Cardiac septum (tissue), 1 donor: ENCODE measurements around the gene MGA. TPM values are rescaled to one million over a fixed set of nuclear protein-coding genes. Genes with fewer than 3 reads are reported as not detected.

Experiments
- DNase-seq: peaks from one replicate; pipeline ENCODE4 v3.0.0-alpha.2; 2020; ENCODE audit warnings: low spot score
- intact Hi-C: fragments of 100-400 bp; cut with DNase I; formaldehyde crosslinking; loops from one replicate; pipeline ENCODE4 v1.14.0; 2022
- total RNA-seq: library from RNA; stranded (reverse); fragmentation: NEBNext Ultra II Directional; extraction: Animal tissue kit (Norgen Biotek cat#: 25700); gene quantifications from one replicate; pipeline ENCODE4 v1.2.1, GENCODE V29; 2021
- donor health status: DM: no; HTN: no; CAD: no.

Gene MGA
- total RNA-seq, 1 donor from 2014 or later = 37.3 TPM

DNA sequence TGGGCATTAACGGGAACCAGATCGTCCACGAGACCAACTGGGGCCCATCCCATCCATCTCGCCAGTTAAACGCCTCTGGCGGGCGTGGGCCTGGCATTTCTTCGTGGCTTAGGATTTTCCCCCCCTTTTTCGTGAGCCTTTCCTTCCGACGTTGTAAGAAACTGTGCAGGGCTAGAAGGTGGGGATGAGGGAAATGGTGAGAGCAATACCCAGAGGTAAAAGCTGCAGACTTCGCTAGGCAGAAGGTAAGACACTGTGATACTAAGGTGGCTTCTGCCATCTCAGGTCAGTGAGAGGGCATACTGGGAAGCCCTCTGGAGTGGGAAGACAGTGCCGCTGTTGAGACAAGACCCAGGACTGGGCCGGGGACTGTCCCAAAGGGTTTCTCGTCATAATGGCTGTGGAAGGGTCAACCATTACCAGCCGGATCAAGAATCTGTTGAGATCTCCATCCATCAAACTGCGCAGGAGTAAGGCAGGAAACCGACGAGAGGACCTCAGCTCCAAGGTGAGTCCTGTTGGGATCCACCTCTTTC is 114.7 kb downstream of the MGA start:
- no peak for DNase-seq
- intact Hi-C loops = loop anchor here (1.0 to 10.0 kb wide), 4 partner anchors 36 to 170 kb away; partner anchors contain the start of gene MGA

DNA sequence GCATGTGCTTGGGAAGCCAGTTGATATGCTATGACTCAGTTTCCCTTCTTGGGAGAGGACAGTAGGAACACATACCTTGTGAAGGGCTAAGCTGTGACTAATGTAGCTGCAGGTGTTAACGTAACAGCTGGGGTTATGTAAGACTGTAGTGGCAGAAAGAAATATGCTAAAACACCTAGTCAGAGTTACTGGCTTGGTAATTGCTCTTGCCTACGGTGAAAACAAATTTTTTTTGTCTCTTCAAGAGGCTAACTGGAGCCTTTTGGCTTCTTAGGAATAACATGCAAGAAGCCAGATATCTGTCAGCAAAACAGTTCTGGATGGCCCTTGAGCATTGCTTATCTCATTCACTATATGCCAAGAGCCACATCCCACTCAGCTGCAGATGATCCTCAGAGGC is 115.4 kb downstream of the MGA start:
- no peak for DNase-seq
- intact Hi-C loops = loop anchor here (2.0 to 10.0 kb wide), 2 partner anchors 117 to 171 kb away; no protein-coding TSS in a partner anchor

DNA sequence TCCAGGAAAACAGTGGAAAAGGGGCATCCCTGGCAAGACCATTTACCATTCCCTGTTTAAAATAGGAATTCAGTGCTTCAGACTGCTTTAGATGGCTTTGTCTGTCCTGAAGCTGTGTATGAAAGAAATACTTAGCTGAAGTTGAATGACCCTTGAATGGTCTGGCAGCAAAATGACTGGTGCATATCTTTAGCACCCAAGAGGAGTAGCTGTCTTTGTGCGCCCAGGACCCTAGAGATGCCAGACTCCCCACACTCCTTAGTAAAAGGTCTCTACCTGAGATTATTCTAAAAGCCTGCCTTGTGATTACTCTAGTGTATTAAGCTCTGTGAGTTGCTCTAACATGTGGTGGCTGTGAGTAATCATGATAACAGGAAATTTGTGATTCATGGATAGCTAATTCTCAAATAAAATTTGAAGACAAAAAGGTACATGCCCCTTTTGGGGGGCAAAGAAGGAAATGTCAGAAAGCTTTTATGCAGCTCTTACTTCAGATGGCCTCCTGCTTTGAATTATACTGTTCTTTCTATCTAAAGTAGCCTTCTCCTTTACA is 117.3 kb downstream of the MGA start:
- intact Hi-C loops = loop anchor here (10.0 kb wide), 1 partner anchor 173 kb away; no protein-coding TSS in a partner anchor

DNA sequence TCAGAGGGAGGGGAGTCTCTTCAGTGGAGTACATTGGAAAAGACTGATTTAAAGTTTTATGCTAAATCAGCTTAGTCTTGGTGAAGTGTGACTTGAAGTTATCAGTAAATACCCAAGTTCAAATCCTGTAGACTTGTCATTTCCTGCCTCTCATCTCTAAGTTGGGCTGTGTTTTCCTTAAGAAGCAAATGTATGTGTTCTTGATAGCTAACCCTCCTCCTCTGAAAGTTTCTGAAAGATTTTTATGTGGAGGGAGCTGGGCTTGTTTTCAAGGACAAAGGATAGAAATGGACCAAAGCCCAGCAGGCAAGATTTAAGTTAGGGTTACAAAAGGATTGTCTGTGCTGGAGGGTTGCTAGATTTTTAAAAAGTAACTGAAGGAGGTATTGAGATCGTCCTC is 118.3 kb downstream of the MGA start:
- intact Hi-C loops = loop anchor here (10.0 kb wide), 1 partner anchor 174 kb away; no protein-coding TSS in a partner anchor
- no peak for DNase-seq

More for the DNA sequence above, 117.3 kb downstream of the MGA start:
- no peak for DNase-seq

DNA sequence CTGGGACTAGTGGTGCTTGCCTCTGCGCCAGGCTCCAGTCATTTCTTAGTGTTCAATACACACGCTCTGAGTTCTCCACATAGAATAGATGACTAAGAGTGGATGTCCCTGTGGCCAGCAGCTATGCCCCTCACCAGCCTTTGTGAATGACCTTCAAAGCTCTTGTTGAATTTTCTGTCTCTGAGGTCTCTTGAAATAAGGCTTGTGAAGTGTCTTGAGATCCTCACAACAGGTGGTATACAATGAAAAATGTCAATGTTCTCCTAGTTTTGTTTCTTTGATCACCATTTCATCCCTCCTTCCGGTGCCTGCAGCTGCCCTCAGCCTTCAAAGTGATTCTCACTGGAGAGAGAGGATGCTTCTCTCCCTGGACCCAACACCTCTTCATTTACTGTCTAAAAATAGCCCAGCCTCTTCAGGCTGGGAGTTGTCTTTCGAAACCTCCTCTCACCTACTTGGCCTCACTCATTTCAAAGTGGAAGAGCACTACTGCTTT is 119.5 kb downstream of the MGA start:
- DNase-seq = no peak
- intact Hi-C loops = loop anchor here (10.0 kb wide), 1 partner anchor 175 kb away; no protein-coding TSS in a partner anchor

DNA sequence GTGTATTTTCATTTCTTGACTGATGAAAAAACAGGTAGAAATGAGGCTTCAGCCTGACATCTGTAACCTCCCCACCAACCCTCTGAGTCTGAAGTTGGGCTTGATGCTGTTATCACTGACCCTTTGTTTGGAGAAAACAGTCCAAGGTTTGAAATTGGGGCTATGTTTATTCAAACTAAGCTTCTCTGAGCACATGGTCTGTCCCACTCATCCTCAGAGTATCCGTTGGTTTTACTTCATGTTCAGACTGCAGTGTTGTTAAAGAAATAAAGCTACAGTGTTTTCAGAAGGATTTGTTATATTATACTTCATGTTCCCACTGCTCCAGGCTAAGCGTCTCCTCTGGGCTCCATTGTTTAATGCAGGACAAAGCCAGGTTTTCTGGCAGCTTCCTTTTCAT is 120.1 kb downstream of the MGA start:
- intact Hi-C loops = no loop called here
- DNase-seq = no peak

DNA sequence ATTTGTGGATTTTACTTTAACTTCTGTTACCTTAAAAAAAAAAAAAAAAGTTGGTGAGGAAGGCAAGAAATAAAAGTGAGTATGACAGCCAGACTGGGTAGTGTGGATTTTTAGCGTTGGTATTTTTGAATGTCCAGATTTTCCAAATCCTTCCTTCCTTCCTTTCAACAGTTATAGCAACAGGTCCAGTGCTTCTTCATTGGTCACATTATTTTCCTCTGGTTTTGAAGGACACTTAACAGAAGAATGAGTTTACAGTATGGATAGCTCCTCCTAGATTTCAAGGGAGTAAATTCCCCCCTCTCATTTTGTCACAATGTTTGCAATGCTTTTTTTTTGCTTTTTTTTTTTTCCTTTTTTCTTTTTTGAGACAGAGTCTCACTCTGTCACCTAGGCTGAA is 120.5 kb downstream of the MGA start:
- intact Hi-C loops = no loop called here
- no peak for DNase-seq

DNA sequence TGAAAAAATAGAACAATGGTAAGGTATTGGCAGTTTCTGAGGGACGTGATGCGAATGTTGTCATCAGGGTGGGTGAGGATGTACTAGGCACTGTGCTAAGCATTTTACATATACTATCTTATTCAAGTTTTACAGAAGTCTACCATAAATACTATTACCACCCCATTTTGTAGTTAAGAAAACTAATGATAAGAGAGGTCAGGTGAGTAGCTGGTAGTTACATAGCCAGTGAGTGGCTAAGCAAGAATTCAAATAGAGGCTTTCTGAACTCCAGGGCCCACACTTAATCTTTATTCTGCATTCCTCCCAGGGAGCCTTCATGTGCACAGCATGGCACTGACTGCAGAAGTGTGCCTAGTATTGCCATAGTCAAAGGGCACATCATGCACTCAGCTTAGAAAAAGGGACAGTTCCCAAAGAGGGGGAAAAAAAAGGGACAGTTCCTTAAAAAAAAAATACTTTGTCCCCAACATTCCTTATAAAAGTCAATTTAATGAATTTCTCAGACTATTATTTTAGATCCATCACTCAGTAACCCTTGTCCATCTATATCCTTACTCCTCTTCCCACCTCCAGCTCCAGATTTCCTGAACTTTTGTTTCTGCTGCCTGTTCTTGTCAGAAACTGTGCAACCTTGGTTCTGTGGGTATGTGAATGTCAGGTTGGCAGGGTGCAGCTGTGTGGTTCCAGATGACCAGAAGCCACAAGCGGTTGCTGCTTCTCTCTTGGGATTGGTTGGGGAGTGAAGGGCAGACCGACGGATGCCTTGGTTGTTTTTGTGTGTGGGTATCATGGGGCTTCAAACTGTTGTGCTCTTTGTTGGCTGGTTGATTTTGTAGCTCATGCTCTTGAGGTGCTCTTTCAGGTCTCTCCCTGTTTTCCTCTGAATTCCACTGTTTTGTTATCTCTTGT is 122.4 kb downstream of the MGA start:
- intact Hi-C loops = no loop called here
- no peak for DNase-seq

DNA sequence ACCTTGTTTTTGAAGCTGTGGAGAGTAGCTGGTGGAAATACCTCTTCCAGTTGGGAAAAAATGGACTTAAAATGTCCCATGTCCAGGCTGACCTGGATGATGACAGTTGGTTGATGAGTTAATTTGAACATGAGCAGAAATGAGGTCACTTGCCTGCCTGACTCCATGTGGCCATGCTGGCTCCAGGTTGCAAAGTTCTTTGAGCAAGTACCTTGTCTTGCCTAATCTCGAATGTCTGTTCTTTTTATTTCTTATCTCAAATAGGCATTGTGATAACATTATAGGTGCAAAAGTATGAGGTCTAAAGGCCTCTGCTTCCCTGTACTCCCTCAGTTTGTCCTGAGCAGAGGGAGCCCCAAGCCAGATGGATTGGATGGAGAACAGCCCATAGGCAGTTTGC is 123.1 kb downstream of the MGA start:
- no peak for DNase-seq
- intact Hi-C loops = no loop called here

DNA sequence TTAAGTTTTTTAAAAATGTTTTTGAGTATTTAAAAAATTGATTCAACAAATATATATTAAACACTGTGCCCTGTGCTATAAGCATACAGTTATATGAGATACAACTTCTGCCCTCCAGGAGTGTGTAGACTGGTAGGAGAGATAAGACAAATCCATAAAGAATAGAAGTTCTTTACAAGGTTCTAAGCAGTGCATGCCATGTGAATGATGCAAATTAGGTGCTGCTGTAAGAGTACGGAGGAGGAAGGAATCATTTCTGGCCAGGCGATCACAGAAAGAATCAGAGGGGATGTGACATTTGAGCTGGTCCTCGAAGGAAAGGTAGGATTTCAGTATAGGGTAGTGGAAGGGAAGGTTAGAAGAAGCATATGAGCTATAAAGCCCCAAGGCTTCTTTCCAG is 128.1 kb downstream of the MGA start:
- DNase-seq = no peak
- intact Hi-C loops = no loop called here

DNA sequence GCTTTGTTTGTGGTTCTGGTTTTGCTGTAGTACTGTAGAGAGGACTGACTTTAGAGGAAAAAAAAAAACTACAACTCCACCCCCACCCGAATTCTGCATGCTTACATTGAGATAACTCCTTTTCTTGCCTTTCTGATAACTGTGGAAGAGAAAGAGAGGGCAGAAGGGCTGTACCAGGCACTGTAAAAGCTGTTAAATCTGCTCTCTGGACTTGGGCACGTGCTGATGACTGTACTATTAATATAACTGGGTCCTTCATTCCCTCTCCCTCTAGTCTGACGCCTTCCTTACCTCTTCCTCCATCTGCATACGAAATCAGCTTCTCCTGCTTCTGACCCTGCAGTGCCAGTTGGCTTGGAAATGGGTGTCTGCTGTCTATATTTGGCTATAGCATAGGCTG is 129.0 kb downstream of the MGA start:
- intact Hi-C loops = no loop called here

DNA sequence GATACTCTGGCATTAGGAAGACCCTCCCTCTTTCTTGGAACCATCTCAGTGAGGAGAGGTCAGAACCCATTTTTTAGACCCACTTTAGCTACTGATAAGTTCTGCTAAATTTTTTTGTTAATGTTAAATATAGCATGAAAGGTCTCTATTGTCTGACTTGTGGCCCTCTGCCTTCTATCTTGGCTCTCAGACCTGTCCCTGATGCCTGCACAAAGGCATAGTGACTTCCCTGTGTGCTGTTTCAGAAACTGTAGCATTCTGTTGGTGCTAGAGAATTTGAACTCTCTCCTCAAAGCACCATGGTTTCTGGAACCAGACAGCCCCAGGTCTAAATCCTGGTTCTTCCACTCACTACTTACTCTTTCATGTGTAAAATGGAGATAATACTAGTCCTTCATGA is 129.5 kb downstream of the MGA start:
- DNase-seq = no peak
- intact Hi-C loops = no loop called here

More for the DNA sequence above, 129.0 kb downstream of the MGA start:
- DNase-seq = no peak

DNA sequence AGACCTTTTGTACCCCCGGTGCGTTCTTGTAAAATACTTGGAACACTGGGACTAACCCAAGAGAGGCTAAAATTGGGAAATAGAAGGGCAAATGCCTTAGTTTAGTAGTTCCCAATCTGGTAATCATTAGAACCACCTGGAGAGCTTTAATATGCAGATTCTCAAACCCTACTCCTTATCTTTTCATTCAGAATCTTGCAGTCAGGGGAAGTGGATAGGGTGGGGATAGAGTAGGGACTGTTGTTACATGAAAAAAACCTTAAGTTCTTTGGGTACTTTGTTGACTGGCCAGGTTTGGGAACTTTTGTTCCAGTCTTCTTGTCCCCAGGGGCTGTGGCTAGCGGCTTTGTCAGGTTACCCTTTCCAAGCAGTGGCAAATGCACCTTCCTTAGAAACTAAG is 130.0 kb downstream of the MGA start:
- intact Hi-C loops = no loop called here

DNA sequence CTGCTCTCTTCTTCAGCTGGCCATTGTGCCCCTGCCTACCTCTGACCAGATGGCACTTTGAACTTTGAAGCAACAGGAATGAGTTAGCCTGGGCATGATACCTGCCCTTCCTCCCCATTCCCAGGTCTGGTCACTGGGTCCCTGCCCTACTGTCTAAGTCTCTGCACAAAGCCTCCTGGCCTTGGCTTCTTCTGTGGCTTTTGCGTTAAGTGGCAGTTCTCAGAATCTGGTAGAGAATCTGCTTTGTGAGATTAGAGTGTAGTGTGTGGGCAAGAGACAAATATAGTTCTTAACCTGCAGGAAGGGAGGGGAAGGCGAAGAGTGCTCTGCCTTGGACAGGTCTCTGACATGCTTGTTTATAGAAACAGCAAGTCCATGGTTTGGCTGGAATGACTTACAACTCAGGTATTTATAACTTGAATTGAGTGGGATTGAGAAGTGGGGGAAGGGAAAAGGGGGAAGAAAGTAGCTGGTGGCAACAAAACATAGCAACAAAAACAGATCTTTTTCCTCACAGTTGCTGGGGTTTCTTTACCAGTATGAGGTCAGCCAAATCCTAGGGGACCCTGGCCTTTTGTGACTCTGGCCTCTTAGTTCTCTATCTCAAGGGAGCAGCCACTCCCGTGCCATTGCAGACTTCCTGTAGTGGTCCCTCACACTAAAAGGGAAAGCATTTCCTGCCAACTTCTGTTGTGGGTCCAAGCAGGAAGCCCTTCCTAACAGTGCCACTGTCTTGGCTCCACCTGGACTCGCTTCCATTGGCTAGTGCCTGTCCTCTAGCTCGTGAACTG is 130.7 kb downstream of the MGA start:
- DNase-seq = no peak
- intact Hi-C loops = no loop called here

More for the DNA sequence above, 130.0 kb downstream of the MGA start:
- no peak for DNase-seq

DNA sequence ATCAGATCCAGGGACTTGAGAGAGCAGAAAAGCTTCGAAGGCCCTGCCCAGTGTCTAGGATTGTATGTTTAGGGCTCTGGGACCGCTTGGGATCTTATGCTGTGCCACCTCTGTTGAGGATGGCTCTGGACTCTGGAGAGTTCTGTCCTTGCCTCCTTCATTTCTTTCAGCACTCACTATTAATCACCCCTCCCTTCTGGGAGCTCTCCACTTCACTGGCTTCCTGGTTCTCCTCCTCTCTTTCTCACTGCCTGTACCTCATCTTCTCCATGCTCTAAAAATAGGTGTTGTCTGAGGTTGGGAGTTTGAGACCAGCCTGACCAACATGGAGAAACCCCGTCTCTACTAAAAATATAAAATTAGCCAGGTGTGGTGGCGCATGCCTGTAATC is 131.3 kb downstream of the MGA start:
- intact Hi-C loops = no loop called here
- DNase-seq = no peak

DNA sequence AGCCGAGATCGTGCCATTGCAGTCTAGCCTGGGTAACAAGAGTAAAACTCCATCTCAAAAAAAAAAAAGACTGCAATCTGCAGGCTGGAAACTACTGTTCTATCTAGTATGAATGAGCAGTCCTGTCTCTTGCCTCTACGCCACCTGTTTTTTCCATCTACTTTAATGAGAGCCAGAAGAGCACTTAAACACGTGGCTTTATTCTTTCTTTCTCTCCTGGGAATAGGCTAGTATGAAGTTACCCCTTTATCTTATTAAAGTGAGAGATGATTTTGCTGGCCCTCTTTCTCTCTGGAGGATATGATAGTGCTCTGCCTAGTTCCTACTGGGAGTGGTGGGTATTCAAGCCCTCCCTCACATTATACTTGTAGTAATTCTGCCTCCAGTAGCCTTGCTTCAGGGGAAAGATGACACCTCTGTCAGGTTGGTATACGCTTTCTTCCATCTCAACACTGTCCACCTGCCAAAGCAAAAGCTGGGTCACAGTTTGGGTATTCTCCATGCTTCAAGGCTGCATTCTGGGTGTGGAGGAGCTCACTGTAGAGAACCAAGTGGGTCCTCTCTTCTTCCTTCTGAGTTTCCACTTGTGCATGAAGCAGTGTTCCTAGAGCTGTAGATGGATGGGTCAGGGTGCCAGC is 131.9 kb downstream of the MGA start:
- intact Hi-C loops = no loop called here
- DNase-seq = no peak

DNA sequence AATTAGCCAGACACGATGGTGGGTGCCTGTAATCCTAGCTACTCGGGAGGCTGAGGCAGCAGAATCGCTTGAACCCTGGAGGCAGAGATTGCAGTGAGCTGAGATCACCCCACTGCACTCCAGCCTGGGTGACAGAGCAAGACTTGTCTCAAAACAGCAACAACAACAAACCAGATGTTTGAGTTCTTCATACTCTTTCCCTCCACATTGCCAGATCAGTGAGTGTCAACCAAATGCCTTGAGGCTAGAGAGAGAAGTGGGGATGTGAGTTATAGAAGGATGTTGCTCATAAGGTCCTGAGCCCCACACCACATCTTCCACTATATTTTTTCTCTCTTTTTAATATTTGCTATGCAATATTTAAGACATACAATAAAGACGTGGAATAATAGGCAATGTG is 133.9 kb downstream of the MGA start:
- DNase-seq = no peak
- intact Hi-C loops = no loop called here

DNA sequence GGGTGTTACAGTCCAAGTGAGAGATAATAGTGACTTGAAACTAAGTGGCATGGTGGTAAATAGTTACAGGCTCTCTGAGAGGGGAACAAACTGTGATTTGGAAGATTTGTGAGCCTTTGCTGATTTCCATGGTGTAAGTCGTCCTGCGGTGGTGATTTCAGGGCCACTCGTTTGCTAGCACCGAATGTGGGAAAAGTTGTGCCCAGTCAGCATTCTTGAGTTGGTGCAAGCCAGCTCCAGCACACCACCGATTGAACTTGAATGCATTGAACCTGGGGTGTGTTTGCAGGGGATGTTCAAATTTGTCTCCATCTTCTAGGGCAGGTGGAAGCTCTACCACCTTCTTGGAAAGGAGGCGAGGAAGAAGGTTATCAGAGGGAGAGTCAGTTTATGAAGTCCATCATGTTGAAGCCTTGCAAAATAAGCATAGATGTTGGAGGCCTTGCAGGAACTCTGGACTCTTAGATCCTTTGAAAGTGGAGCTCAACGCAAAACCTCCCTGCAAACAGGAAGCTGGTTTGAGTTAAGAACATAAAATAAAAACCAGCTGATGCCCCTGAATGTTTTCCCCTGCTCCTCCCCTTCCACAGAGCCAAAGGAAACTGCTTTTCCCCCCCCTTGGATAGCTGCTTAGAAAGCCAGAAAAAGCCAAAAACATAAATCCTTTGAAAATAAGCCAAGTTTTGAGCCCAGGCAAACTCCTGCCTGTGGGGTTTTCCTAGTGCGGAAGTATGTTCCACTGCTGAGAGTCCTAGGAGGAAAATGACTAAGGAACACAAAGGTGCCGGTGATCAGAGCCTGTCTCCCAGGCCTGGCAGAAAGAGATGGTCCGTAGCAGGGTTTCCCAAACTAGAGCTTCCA is 136.0 kb downstream of the MGA start:
- no peak for DNase-seq
- intact Hi-C loops = no loop called here
